ENCODE data around the gene RORC. TPM values are rescaled to one million over a fixed set of nuclear protein-coding genes. Genes with fewer than 3 reads are reported as not detected.

Gene RORC
- total RNA-seq, 1 donor from 2014 or later = not detected

GRCh38 chr1:151799179-151800022, 32.2 kb downstream of the RORC start:
- DNase-seq (ENCODE audit: low spot score in 2 of 2, unreplicated experiment in 2 of 2) = no peak
- Mint-ChIP-seq H3K9me3 (no peaks in the 10 kb centered on the region), H3K4me1 (no peaks in the 10 kb centered on the region), H3K4me3 (no peak overlapping the region), H3K27ac (no peak overlapping the region), H3K36me3 (no peaks in the 10 kb centered on the region), H3K27me3 (ENCODE audit: low read depth) (peaks cover 52% of the 10 kb centered on the region)
- TF ChIP-seq CTCF (IDR thresholded peaks at IDR 0.05; ENCODE audit: unreplicated experiment) = no peak

GRCh38 chr1:151798571-151798970, 33.0 kb downstream of the RORC start:
- TF ChIP-seq CTCF (IDR thresholded peaks at IDR 0.05; ENCODE audit: unreplicated experiment) = no peak
- Mint-ChIP-seq H3K27ac (no peak overlapping the region), H3K36me3 (no peaks in the 10 kb centered on the region), H3K4me3 (no peak overlapping the region), H3K4me1 (no peaks in the 10 kb centered on the region), H3K9me3 (no peaks in the 10 kb centered on the region), H3K27me3 (ENCODE audit: low read depth) (peaks cover 43% of the 10 kb centered on the region)
- DNase-seq (ENCODE audit: low spot score in 2 of 2, unreplicated experiment in 2 of 2) = no peak

GRCh38 chr1:151790940-151791651, 40.5 kb downstream of the RORC start:
- no peaks in the 10 kb centered on the region for H3K9me3 Mint-ChIP-seq

GRCh38 chr1:151790071-151790939, 41.3 kb downstream of the RORC start, which contains the start of gene TDRKH:
TSS of gene TDRKH (minus strand) at chr1:151790500. CDS start at chr1:151783022, 7,478 bp downstream.
- no peak for TF ChIP-seq CTCF (IDR thresholded peaks at IDR 0.05; ENCODE audit: unreplicated experiment)
- peak within 1 kb of the TSS; percentile 85 for H3K27ac Mint-ChIP-seq
- H3K27me3 Mint-ChIP-seq (ENCODE audit: low read depth) = peaks cover 6% of the 10 kb centered on the region
- no peaks in the 10 kb centered on the region for H3K36me3 Mint-ChIP-seq
- H3K4me3 Mint-ChIP-seq = peak within 1 kb of the TSS; percentile 85
- H3K4me1 Mint-ChIP-seq = peaks cover 15% of the 10 kb centered on the region
- DNase-seq (ENCODE audit: low spot score in 2 of 2, unreplicated experiment in 2 of 2) = peak; percentile 96 to 97
- H3K9me3 Mint-ChIP-seq = no peaks in the 10 kb centered on the region

More at GRCh38 chr1:151790940-151791651, 40.5 kb downstream of the RORC start:
- Mint-ChIP-seq H3K36me3 (no peaks in the 10 kb centered on the region), H3K4me1 (peaks cover 15% of the 10 kb centered on the region), H3K27ac (peak overlapping the region; percentile 85), H3K27me3 (ENCODE audit: low read depth) (peaks cover 8% of the 10 kb centered on the region), H3K4me3 (peak overlapping the region; percentile 85)
- DNase-seq (ENCODE audit: low spot score in 2 of 2, unreplicated experiment in 2 of 2) = no peak
- no peak for TF ChIP-seq CTCF (IDR thresholded peaks at IDR 0.05; ENCODE audit: unreplicated experiment)

- no peak for TF ChIP-seq CTCF (IDR thresholded peaks at IDR 0.05; ENCODE audit: unreplicated experiment)
- no peaks in the 10 kb centered on the region for H3K36me3 Mint-ChIP-seq
- H3K4me1 Mint-ChIP-seq = peaks cover 15% of the 10 kb centered on the region
Measured at GRCh38 chr1:151787689-151788088, 43.9 kb downstream of the RORC start.

More at GRCh38 chr1:151787689-151788088, 43.9 kb downstream of the RORC start:
- Mint-ChIP-seq H3K9me3 (no peaks in the 10 kb centered on the region), H3K27ac (no peak overlapping the region), H3K27me3 (ENCODE audit: low read depth) (peaks cover 6% of the 10 kb centered on the region), H3K4me3 (no peak overlapping the region)
- no peak for DNase-seq (ENCODE audit: low spot score in 2 of 2, unreplicated experiment in 2 of 2)
